NOMO-1 (cell line): ENCODE measurements around the gene CD274.
"Not testable (repeated sequence)": the region's sequence is repeated elsewhere in the genome, so short reads cannot be mapped to it uniquely, and the experiment has no call there.

Experiments used
- DNase-seq, 2 experiments: peaks; one replicate each; lab custom pipeline; 2025; ENCODE audit not compliant: unreplicated experiment in 2 of 2; lab: John Stamatoyannopoulos, UW

The CD274 gene

DNA sequence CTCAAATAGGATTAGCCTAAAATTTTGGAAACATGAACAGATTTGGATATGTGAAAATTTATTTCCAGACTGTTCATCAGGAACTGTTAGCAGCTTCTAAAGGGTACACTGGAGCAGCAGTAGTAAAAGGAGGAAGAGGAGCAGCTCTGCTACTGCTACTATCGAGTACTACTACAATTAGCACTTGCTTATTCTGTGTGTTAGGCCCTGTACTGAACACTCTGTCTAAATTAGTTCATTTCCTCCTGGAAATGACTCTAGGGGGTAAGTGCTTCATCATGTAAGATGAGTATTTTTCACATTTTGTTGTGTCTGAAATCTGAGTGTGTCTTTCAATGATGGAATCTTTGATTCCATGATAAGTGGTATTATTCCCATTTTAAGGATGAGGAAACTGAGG is 9.8 kb downstream of the CD274 start:
- no peak for DNase-seq

- not testable (repeated sequence) for DNase-seq
Measured at GRCh38 chr9:5464831-5465330, 14.5 kb downstream of the CD274 start.

- DNase-seq = no peak
Measured at GRCh38 chr9:5466005-5466404, 15.7 kb downstream of the CD274 start.

DNA sequence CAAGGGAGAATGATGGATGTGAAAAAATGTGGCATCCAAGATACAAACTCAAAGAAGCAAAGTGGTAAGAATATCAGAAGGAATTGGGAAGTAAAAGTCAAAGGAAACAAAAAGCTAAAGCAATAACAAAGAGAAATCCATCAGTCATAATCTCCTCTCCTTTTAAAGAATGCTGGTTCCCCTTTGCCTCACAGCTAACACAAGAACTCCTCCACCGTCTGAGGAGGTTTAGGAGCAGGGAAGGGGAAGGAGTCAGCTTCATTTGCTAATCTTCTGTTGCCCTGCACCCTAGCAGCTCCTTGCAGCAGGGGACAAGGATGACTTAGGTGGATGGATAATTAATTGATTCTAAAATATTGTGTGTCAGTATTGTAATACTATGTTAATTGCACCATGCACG is 16.4 kb downstream of the CD274 start:
- DNase-seq = no peak

GRCh38 chr9:5468850-5469249 is 18.5 kb downstream of the CD274 start:
- DNase-seq = no peak

GRCh38 chr9:5470122-5470521 is 19.8 kb downstream of the CD274 start:
- no peak for DNase-seq

GRCh38 chr9:5470816-5471215 is 20.5 kb downstream of the CD274 start:
- DNase-seq = no peak

DNA sequence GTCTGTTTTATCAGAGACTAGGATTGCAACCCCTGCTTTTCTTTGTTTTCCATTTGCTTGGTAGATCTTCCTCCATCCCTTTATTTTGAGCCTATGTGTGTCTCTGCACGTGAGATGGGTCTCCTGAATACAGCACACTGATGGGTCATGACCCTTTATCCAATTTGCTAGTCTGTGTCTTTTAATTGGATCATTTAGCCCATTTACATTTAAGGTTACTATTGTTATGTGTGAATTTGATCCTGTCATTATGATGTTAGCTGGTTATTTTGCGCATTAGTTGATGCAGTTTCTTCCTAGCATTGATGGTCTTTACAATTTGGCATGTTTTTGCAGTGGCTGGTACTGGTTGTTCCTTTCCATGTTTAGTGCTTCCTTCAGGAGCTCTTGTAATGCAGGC is 25.3 kb downstream of the CD274 start:
- DNase-seq = not testable (repeated sequence)

GRCh38 chr9:5478206-5478605 is 27.9 kb downstream of the CD274 start:
- no peak for DNase-seq

- DNase-seq = no peak
Measured at GRCh38 chr9:5479994-5480694, 29.8 kb downstream of the CD274 start.

GRCh38 chr9:5480919-5481318 is 30.6 kb downstream of the CD274 start:
- DNase-seq = no peak

- no peak for DNase-seq
Measured at GRCh38 chr9:5481322-5482040, 31.1 kb downstream of the CD274 start.

- DNase-seq = no peak
Measured at GRCh38 chr9:5482194-5482593, 31.9 kb downstream of the CD274 start.

GRCh38 chr9:5483306-5483705 is 33.0 kb downstream of the CD274 start:
- no peak for DNase-seq

- DNase-seq = no peak
Measured at GRCh38 chr9:5485378-5486085, 35.2 kb downstream of the CD274 start.

- DNase-seq = no peak
Measured at GRCh38 chr9:5486988-5487387, 36.6 kb downstream of the CD274 start.

DNA sequence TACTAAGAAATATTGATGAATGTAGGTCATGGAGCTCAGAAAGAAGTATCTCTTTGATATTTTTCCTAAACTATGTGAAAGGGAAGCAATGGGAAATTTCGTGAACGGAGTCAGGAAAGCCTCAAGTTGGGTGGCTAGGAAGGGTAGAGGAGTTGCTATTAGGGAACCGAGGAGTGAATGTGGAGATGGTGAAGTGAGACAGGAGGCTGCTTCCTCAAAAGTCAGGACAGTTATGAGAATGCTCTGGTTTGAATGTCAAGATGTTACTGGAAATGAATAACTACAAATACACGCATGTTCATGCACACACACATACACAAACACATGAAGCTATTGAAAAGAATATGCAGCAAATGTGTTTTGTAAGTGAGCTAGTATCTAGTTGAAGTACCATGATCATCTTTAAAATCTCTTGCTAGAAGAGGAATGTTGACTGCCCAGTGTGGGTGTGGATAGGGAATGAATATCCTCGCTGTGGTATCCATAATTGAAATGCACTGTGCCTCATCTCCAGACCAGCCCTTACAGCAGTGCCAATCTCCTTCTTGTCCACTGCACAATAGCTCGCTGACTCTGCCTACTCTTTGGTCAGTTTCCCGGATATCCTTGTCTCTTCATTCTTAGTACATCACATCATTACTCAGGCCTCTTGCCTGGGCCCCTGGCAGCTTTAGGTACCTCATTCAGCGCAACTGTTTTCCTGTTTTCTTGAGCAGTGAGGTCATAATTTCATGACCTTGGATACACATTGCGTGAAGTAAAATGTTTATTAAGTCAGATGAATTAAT is 38.1 kb downstream of the CD274 start:
- DNase-seq = no peak

DNA sequence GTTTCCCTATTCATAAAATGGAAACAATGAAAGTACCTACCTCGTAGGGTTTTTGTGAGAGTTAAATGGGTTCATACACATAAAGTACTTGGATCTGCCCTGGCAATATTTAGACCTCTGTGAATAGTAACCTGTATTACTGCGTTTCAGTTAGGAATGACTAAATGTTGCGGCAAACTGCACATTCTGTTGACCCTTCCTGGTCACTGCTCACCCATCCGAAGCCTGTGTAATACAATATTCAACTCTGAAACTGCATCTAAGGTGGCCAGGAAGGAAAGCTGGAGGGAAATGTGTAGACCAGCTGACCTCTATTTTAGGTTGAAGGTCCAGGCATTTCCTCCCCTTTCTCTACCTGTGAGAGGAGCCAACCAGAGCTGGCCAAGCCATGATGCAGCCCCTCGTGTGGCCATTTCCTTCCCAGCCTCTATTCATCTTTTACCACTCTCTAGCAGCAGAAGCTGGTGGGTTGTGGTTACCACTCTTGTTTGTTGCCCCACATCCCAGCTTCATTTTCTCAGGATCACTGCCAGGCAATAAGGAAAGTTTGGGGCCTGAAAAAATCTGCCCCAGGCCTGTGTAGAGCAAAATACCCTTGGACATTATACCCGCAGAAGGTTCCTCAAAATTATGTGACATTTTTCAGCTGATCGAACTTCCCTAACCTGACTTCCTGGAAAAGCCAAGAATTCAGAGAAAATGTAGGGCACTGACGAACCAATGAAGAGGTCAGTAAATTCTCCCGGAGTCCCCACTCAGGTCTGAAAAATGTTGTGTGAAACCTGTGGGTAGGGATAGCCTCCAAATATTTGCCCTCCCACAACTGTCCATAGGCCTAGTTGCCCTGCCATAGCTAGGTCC is 39.5 kb downstream of the CD274 start:
- no peak for DNase-seq

DNA sequence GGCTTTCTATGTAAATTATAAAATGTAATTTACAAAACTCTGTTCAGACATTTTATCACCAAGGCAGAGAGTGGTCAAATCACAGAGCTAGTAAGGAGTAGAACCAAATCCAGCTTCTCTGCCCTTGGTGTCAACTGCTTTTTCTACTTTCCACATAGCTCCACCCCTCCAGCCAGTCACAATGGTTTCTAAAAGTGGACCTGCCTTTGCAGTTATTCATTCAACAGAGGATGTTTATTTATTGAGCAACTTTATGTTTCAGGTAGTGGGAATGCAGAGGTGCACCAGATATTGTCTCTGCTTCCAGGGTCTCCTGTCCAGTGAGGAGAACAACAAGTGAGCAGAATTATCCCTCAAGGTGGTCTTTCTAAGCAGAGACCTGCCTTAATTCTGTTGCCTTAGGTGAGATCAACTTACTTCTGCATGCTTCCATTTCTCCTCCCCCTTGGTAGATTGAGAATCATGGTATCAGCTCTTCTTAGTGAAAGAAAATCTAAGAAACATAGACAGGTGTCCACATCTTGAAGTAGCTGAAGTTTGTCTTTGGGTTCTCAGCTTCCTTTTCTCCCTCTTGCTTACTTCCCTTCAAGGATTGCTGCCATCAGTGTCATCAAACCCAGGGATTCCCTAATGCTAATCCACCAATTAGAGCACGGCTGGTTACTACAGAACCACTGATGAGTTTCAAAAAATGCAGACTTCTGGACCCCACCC is 42.8 kb downstream of the CD274 start:
- no peak for DNase-seq
